ENCODE data around the gene KIDINS220. TPM values are rescaled to one million over a fixed set of nuclear protein-coding genes. Genes with fewer than 3 reads are reported as not detected.

KIDINS220 gene
- total and polyA plus RNA-seq, 9 of the 15 experiments (the other 6 are each of a cell fraction or from before 2014, with no cell fraction given), result 15.2 to 48.0 (median 34.4) TPM

DNA sequence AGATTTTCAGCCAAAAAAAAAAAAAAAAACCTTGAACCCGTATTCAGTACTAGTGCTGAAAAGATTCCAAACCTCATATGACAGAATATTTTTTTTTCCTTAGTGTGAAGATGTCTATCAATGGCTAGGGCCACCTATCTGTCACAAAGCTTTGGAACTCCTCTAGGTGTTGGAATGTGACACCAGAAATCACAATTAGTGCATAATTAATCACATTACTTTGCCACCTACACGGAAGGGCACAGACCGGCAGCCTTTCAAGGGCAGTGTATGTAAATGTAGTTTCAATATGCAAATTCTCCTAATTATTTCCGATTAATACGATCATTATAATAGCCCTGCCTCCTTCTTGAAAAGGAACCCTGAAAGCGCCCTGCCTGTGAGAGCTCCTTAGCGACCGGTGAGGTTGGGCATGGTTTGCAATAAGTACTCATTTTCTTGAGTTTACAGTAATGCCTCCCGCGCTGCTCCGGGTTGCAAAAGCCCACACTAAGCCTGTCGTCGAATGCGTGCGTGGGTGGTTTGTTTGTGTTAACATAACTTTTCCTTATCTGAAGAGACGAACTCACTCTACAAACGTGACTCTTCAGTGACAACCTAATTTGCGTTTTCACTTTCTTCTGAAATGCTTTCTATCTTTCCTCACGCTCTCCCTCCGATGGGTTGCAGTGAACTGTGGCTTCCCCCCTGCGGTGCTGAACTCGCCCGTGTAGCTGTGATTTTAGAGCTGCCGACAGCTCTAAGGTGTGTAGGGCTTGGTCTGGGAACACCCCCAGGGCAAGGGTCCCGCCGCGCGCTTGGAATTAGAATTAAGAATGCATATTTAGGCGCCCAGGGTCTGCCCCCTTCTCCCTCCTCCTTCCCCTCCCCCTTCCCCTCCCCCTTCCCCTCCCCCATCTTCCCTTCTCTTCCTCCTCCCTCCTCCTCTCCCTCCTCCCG, 156.3 kb downstream of the KIDINS220 start (continued):
- TF ChIP-seq RAD21 (CRISPR knock-in tag; conservative IDR thresholded peaks at IDR 0.05 in 1 of 2, IDR thresholded peaks at IDR 0.05 in 1 of 2) (no peak), CHCHD3 (CRISPR knock-in tag; IDR thresholded peaks at IDR 0.05) (no peak), ZNF165 (CRISPR knock-in tag; IDR thresholded peaks at IDR 0.05; ENCODE audit: borderline replicate concordance) (no peak), SREBF2 (CRISPR knock-in tag; IDR thresholded peaks at IDR 0.05) (no peak), C11orf30 (IDR thresholded peaks at IDR 0.05; ENCODE audit: low read depth) (no peak), PCBP1 (IDR thresholded peaks at IDR 0.05; ENCODE audit: low read depth, low read length, poor library complexity, severe bottlenecking) (peak; percentile 92), KDM2B (CRISPR knock-in tag; IDR thresholded peaks at IDR 0.05) (0 out of 2 replicates have a peak, but pooled peaks have one; percentile 5), GATAD2B (IDR thresholded peaks at IDR 0.05; ENCODE audit: borderline replicate concordance) (no peak), RBM25 (IDR thresholded peaks at IDR 0.05; ENCODE audit: low read depth, low read length, severe bottlenecking) (no peak), ZC3H8 (IDR thresholded peaks at IDR 0.05) (no peak), NR2C1 (IDR thresholded peaks at IDR 0.05) (no peak), NR2C1 (tag; IDR thresholded peaks at IDR 0.05) (no peak), JUN (IDR thresholded peaks at IDR 0.05; ENCODE audit: borderline replicate concordance, low read depth, low read length) (no peak), JUN (CRISPR knock-in tag; IDR thresholded peaks at IDR 0.05; ENCODE audit: borderline replicate concordance) (no peak), U2AF1 (optimal IDR thresholded peaks at IDR 0.05; ENCODE audit: low read depth, low read length) (no peak), ZNF311 (CRISPR knock-in tag; IDR thresholded peaks at IDR 0.05) (no peak)
- TF ChIP-seq, protein P1, sequence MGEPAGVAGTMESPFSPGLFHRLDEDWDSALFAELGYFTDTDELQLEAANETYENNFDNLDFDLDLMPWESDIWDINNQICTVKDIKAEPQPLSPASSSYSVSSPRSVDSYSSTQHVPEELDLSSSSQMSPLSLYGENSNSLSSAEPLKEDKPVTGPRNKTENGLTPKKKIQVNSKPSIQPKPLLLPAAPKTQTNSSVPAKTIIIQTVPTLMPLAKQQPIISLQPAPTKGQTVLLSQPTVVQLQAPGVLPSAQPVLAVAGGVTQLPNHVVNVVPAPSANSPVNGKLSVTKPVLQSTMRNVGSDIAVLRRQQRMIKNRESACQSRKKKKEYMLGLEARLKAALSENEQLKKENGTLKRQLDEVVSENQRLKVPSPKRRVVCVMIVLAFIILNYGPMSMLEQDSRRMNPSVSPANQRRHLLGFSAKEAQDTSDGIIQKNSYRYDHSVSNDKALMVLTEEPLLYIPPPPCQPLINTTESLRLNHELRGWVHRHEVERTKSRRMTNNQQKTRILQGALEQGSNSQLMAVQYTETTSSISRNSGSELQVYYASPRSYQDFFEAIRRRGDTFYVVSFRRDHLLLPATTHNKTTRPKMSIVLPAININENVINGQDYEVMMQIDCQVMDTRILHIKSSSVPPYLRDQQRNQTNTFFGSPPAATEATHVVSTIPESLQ (CRISPR knock-in tag; IDR thresholded peaks at IDR 0.05), result no peak
- TF ChIP-seq, protein P2, sequence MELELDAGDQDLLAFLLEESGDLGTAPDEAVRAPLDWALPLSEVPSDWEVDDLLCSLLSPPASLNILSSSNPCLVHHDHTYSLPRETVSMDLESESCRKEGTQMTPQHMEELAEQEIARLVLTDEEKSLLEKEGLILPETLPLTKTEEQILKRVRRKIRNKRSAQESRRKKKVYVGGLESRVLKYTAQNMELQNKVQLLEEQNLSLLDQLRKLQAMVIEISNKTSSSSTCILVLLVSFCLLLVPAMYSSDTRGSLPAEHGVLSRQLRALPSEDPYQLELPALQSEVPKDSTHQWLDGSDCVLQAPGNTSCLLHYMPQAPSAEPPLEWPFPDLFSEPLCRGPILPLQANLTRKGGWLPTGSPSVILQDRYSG (tag; conservative IDR thresholded peaks at IDR 0.05; ENCODE audit: low read depth), result no peak
- TF ChIP-seq, protein P3, sequence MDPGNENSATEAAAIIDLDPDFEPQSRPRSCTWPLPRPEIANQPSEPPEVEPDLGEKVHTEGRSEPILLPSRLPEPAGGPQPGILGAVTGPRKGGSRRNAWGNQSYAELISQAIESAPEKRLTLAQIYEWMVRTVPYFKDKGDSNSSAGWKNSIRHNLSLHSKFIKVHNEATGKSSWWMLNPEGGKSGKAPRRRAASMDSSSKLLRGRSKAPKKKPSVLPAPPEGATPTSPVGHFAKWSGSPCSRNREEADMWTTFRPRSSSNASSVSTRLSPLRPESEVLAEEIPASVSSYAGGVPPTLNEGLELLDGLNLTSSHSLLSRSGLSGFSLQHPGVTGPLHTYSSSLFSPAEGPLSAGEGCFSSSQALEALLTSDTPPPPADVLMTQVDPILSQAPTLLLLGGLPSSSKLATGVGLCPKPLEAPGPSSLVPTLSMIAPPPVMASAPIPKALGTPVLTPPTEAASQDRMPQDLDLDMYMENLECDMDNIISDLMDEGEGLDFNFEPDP (CRISPR knock-in tag; IDR thresholded peaks at IDR 0.05), result no peak
- TF ChIP-seq, protein P4, sequence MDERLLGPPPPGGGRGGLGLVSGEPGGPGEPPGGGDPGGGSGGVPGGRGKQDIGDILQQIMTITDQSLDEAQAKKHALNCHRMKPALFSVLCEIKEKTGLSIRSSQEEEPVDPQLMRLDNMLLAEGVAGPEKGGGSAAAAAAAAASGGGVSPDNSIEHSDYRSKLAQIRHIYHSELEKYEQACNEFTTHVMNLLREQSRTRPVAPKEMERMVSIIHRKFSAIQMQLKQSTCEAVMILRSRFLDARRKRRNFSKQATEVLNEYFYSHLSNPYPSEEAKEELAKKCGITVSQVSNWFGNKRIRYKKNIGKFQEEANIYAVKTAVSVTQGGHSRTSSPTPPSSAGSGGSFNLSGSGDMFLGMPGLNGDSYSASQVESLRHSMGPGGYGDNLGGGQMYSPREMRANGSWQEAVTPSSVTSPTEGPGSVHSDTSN (CRISPR knock-in tag; IDR thresholded peaks at IDR 0.05; ENCODE audit: low read depth), result no peak
- TF ChIP-seq, protein P4 (tag; conservative IDR thresholded peaks at IDR 0.05; ENCODE audit: low read depth), result peak; percentile 39; the same call in 1 of the 2 replicates

Data from K562 (cell line).